ELF-1 (cell line): ENCODE data around the gene PER1.

ENCODE experiments used
- DNase-seq: peaks from one replicate; pipeline ENCODE4 v3.0.0-alpha.2; 2016; ENCODE audit warnings: low read depth, low spot score

PER1 gene

DNA sequence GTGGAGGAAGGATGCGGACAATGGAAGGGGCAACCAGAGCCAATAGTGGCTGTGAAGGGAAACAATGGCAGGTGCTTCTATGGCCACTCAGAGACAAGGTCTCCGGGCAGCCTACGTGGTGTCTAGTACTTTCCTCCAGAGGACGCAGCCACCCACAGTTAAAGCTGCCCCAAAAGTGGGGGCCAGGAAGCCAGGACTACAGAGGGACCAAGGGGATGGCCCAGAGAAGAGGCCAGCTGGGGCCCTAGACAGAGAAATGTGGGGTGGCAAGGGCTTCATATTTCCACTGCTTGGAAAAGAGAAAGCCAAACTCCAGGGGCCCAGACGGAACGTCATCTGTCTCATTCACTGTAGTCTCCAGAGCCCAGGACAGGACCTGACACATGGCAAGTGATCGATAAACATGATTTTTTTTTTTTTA is 837 bp upstream of the PER1 start:
- DNase-seq = no peak

DNA sequence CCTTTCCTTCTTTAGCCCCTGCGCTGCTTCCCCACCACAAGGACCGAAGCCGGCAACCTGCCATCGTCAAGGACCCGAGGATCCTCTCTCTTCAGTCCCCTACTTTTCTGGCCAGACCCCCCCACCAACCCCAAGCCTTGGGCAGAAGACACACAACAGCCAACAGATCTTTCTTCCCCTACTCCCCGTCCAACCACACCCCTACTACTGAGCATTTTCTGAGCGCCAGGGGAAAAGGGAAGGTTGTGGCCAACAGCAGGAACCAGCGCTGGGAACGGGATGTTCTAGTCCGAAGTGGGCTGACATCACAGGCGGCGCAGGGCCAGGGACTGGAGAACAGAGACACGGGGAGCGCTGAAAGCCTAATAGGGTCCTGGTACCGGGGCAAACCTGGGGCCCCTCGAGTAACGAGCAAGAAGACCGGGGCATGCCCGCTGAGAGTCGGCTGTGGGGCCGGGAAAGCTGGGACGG is 528 bp downstream of the PER1 start:
- DNase-seq = peak; percentile 43

DNA sequence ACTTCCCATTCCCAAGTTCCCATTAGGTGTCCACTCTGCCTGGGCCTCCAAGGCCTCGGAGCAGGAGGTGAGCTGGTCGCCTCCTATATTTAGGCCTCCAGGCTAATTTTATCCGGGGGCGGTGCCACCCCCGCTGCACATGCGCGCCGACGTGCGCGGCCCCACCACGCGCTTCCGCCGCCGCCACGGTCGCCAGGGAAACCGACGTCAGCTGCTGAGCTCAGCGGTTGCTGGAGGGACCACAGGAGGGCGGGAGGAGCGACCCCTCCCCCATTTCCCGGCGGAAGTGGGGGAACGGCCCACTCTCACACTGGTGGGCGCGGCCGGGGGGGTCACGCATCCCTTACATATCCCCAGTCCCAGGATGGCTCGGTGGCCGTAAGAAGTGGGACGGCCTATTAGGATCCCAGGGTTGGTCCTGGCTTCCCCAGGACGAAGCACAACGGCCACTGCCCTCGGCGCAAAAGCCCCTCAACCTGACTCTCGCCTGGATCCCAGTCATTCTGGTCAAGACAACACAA is 1.0 kb downstream of the PER1 start:
- DNase-seq = peak; percentile 88

DNA sequence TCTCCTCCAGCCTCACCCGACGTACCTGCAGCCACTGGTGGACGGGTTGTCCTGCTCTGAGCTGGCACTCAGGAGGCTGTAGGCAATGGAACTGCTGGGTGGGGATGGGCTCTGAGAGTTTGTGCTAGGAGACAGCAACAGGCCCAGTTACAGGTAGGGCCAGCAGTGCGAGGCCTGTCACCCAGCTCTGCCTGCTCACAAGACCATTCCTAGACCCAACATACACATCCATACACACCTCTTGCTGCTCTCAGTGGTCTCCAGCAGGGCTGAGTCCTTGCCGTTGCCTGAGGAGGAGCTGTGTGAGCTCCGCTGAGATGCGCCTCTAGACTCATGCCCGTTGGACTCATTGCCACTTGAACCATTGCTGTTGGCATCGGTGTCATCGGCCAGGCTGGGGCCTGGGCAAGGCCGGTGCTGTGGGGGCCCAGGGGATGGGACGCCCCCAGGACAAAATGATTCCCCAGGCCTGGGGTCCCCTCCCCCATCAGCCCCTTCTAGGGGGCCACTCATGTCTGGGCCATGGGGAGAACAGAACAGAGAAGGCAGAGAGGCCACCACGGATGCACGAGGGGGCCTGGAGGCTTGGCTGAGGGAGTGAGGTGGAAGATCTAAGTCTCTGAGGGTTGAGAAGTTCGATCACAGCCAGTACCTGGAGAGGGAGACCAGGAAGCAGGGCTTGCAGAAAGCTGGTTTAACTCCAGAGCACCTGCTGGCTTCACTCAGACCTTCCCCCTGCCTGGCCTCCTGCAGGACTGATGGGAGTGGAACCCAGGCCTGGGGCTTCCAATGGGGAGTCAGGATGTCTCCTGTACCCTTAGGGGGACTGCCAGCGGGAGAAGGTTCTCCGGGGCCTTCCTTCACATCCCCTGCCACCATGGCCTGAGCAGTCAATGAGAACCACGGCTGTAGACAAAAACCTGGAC is 1.7 kb downstream of the PER1 start:
- DNase-seq = no peak

DNA sequence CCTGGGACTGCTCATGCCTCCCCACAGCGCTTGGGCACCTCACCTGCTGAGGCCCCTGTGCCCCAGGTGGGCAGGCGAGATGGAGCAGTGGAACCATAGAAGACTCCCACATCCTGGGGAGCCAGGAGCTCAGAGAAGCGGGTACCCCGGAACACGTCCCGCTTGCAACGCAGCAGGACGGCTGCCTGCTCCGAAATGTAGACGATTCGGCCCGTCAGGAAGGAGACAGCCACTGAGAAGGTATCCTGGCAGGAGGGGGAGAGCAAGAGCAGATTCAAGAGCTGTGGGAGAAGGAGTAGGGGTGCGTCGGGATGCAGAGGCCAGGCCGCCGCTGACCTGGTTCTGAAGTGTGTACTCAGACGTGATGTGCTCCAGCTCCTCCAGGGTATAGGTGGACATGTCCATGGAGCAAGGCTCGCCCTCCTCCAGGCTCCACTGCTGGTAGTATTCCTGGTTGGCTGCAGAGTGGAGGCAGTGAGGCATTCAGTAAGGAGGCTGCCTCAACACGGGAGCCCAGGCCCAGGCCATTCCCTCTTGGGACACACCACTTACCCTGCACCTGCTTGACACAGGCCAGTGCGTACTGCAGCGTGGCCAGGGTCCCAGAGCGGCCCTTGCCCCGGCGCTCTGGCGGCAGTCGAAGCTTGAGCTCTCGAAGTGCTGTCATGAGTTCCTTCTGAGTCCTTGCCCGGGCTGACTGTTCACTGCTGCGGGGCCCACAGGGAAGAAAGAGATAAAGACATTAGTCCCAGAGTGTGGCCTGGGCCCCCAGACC is 2.6 kb downstream of the PER1 start:
- no peak for DNase-seq

DNA sequence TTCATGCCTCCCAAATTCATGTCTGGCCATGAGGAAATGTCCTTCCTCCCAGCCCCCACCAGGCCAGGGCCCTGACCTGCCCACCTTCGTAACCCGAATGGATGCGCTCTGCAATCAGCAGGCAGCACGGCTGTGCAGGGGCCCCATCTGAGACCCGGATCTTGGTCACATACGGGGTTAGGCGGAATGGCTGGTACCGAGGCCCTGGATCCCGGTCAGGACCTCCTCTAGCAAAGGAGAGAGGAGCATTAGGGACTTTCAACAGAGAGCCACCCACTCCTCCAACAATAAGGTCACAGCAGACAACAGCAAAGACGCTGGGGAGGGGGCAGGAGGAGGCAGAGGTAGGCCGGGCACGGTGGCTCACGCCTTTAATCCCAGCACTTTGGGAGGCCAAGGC is 3.6 kb downstream of the PER1 start:
- DNase-seq = no peak

DNA sequence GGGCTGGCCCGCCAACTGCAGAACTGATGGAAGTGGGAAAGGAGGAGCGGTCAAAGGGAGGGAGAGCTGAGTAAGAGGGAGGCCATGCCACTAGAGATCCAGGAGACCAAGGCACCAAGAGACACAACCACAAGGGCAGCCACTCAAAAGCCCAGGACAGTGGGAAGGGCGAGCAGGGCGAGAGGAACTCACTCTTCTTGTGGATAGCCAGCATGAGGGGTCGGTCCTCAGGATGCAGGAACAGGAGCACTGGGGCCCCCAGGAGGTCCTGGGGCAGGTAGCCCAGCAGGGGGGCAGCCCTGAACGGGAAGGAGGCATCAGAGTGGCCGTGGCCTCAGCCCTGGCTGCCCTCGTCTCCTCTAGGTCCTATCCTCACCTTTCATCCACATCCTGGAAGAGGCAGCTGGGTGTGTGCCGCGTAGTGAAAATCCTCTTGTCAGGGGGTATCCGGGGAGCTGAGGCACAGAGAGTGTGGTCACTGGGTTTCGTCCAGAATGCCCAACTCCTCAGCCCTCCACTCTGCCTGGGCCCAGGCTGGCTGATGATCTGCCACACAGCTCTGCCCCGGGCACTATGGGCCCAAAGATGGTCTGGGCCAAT is 4.3 kb downstream of the PER1 start:
- DNase-seq = no peak

DNA sequence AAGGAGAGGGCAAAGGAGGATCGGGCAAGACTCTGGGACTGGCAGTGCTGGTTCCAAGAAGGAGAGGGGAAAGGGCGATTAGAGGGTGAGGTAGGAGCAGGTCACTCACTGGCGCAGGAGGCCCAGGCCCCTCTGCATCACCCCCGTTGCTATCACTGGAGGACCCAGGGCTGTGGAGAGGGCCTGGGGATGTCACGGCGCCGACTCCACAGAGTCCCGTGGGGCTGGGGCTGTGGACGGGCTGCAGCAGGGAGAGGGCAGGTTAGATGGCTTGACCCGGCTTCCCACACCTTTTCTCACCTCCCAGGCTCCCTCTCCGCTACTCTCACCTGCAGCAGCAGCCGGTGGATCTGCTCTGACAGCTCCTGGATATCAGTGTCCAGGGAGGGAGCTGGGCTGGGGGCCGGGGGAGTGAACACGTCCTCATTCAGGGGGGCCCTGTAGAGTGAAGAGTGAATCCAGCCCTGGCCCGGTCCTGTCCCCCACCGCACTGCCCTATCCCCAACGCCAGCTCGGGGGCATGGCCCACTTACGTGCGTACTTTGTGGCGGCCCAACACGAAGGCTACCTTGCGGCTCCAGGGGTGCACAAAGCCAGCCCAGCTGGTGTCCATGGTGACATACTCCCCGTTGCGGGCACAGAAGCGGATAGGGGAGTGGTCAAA is 4.9 kb downstream of the PER1 start:
- no peak for DNase-seq

DNA sequence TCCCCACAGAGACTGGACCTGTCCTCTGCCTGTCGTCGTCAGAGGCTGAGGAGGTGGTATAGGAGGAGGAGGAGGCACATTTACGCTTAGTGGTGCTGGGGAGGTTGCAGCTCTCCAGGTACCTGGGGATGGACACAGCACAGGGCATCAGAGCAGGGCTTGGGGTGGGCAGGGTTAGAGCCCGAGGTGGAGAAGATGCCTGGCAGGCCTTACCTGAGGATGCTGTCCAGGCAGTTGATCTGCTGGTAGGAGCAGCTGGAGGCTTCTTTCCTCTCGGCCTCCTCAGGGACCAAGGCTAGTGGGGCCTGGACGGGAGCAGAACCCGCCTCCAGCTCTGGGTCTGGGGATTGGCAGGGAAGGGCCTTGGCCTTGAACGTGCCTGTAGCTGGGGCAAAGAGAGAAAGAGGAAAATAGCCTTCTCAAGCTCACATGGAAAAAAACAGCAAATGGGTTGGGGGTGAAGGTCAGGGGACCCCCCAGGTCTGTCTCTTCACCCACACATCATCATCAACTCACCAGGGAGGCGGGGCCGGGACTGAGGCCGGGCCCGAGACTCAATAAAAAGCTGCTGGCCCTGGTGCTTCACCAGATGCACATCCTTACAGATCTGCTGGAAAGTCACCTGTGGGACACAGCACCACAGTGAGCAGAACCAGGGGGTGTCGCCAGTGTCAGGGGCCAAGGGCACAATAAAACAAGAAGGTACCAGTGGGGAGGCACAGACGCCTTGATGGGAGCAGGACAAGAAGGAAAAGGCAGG is 5.6 kb downstream of the PER1 start:
- no peak for DNase-seq

DNA sequence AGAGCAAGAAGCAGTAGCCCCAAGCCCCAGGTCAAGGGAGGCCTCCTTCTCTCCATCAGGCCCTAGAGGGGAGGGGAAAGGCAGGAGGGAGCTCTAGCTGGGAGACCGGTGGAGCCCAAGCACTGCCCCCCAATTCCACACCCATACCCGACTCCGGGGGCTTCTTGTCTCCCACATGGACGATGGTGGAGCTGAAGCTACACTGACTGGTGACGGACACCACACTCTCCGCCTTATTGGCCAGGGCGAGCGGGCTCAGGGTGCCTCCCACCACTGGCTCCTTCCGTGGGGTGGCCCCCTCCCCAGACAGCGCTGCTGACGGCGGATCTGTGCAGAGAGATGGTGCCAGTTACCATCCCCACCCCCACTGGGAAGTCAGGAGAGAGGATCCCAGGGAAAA is 6.4 kb downstream of the PER1 start:
- DNase-seq = no peak

DNA sequence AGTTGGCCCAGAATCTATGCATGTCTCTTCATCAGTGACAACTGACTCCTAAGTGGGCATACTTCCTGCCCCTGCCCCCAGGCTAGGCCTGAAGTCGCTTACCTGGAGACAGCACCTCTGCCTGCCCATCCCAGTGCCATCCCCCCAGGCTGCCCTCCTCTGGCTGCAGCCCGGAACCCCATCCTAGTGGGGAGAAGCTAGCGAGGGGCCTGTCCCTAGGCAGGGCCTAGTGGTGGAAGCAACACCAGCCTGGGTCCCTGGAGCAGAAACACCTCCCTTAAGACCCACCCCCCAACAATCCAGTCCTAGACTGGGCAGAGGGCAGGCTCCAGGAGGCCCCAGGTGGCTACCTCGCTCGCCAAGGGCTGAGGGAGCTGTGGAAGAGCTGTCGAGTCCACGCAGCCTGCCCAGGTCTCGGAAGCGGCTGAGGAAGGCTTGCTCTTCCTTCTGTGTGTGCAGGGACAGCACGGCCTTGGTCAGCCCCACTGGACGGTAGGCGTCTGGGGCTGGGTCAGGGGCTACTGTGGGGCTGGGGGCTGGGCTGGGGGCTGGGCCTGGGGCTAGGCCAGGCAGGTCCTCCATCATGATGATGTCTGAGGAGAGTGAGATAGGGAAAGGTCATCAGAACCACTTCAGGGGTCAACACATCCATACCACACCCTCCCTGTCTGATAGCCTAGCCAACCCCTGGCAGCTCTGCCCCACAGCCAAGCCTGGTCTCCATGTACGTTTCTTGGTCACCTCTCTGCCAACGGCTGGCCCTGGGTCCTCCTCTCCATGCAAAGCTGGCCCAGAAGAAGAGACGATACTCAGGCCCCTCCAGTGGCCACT is 7.6 kb downstream of the PER1 start:
- no peak for DNase-seq

DNA sequence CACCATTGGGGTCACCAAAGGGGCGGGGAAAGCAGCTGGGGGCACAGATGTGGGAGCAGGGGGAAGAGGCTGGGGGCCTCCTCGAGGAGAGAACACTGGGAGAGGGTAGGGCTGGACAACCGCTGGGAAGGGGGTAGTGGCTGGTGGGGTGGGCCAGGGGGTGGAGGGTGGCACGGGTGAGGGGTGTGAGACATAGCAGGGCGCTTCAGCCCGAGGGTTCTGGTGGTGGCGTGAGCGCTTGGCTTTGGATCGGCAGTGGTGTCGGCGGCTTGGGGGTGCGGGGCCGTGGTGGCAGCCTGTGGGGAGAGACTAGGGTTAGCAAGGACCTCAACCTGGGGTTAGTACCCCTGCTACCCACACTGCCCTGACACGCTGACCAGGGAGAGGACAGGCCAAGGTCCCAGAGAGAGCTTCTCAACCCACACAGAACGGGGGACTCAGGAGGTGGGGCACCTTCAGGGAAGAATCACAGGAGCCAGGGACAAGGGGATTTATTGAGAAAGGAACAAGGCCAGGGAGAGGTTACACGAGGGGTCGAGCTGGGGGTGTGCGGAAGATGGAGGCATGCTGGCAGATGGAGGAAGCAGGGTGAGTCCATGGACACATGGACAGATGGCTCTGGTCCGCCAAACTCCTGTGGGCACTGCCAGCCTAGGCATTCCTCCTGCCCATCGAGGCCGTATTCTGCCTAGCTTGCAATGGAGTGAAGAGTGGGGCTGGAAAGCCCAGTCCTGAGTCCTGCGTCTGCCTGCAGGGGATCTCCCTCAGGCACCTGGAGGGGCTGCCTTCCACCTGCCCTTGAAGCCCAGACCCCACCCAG is 8.4 kb downstream of the PER1 start:
- DNase-seq = no peak

DNA sequence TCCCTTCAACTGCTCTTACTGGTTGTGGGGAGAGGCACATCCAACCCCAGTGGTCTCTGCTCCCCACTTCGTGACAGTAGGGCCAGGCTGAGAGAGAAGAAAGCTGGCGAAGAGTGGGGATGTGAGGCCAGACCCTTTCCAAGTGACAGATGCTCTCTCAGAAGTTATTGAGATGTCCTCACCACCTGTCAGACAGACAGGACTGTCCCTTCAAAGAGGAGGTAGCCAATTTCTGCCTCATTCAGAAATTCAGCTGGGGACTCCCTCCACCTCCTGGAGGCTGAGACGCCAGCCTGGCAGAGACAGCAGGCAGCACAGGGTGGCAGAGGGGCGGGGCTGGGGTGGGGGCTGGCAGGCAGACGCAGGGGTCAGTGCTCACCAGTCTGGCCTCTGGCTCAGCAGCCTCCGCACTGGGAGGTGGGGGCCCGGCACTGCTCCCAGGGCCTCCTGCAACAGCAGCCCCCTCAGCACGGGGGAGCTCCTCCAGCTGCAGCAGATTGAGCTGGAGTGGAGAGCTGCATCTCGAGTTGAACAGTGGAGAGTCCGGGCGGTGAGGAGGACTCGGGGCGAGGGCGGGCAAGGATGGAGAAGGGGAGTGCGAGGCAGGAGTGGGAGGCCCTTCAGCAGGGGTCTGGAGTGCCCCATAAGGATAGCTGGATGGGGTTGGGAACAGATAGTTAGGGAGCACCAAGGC is 9.2 kb downstream of the PER1 start:
- DNase-seq = no peak

DNA sequence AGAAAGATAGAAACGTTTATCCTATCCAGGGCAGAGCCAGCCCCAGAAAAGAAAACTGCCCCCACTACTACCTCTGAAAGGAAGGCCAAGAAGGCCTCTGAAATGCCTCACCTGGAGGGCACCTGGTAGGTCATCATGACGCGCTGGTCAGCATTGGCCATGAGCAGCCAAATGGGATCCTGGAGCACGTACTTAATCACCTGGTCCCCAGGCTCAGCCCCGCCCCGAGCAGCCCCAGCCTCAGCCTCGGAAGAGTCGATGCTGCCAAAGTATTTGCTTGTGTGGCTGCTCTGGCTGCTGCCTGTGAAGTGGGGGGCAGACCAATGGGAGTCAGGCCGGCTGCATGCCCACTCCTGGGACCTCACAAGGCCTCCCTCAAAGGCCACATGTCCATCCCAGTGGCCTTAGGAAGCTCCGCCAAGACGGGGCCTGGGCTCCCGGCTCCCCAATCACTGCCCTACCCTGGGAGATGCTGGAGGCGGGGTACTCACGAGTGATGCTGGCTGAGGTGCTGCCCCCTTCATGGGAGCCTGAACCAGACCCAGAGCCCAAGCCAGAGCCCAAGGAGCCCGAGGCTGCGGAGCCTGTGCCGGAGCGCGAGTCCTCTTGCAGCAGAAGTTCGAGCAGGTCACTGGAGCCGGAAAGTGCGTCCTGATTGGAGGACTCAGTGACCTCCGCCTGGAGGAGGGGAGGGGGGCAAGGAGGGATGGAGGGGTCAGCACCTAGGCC is 9.9 kb downstream of the PER1 start:
- DNase-seq = no peak

DNA sequence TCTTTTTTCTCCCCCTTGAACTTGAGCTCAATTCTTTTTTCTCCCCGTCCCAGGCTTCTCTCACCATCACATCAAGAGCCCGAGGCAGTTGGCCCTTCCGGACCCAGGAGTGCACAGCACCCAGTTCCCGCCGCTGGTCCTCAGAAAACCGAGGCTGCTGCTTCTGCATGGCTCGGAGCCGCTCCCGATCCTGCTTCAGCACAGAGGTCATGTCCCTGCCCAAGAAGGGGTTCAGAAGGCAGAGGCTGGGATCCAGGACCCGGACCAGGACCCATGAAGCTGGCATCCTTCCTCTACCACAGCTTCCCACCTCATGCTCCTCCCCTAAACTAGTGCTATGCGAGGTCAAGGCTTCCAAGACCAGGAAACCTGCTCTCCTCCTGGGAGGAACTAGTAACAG is 10.5 kb downstream of the PER1 start:
- no peak for DNase-seq

DNA sequence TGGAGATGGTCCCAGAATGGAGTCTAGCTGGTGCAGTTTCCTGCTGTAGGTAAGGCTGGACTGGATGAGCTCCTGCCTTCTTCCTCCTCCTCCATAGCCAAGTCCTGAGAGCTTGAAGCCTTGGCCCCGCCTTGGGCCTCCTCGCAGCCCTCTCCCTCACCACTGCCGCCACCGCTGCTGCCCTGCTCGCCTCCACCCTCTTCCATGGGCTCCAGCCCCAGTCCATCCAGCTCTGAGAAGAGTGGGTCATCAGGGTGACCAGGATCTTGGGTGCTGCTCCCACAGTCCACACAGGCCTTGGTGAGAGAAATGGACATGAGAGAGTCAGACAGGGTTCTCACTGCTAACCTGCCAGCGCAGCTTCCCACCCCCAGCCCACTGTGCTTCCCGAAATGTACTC is 11.2 kb downstream of the PER1 start:
- DNase-seq = no peak
